ENCODE results near the gene SCLT1. TPM values are rescaled to one million over a fixed set of nuclear protein-coding genes. Genes with fewer than 3 reads are reported as not detected.

Gene SCLT1
- total and polyA plus RNA-seq, 2 of the 8 experiments (the other 6 are each of a cell fraction or from before 2014, with no cell fraction given), result 4.8 to 13.1 TPM

DNA sequence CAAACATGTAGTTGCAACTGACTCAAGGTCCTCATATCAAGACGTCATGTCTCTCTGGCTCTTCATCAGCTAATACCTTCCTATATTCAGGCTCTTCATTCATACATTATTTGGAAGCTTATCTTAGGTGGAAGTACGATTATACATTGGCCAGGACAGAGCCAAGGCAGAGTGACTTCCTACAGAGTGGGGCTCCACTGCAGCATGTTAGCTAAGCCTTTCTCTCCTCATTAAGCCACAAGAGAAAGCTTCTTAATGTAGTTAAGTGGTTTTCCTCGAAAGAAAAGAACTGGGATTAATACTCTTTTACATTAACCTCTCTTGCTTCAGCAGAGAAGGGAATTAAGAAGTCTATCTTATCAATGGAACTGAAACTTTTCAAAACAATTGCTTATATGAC, 17.6 kb upstream of the SCLT1 start (continued):
- no peak for TF ChIP-seq CHD7 (IDR thresholded peaks at IDR 0.05; ENCODE audit: insufficient replicate concordance, low read length)
- no peak for TF ChIP-seq RNF2 (IDR thresholded peaks at IDR 0.05; ENCODE audit: borderline replicate concordance, low read depth, low read length, missing control alignments, poor library complexity, severe bottlenecking)
- no peak for TF ChIP-seq RFX5 (IDR thresholded peaks at IDR 0.05; ENCODE audit: borderline replicate concordance, low read depth, low read length)
- no peak for TF ChIP-seq EZH2 (IDR thresholded peaks at IDR 0.05; ENCODE audit: low read depth, low read length, severe bottlenecking)
- no peak for TF ChIP-seq NANOG (IDR thresholded peaks at IDR 0.05; ENCODE audit: insufficient read depth, low read depth, low read length, poor library complexity, severe bottlenecking)
- no peak for TF ChIP-seq SRF (IDR thresholded peaks at IDR 0.05; ENCODE audit: low read depth, low read length)
- no peak for TF ChIP-seq MAX (IDR thresholded peaks at IDR 0.05)
- no peak for TF ChIP-seq SAP30 (IDR thresholded peaks at IDR 0.05; ENCODE audit: insufficient read depth, insufficient replicate concordance, low read length)

Data from H1 (cell line).